Activated naive CD4-positive, alpha-beta T cell treated with anti-CD3 and anti-CD28 coated beads, Interleukin-2, amount 10 ng/mL, durations not matched to agents 7 days and 5 days (primary cell): ENCODE data around the gene EIF4H.
"Not testable (repeated sequence)": the region's sequence is repeated elsewhere in the genome, so short reads cannot be mapped to it uniquely, and the experiment has no call there.

Experiments
- CTCF ChIA-PET: fragments of 350-600 bp; sonication (Branson Sonifier 250); formaldehyde crosslinking; loops from one replicate; lab custom pipeline; 2021; ENCODE audit warnings: antibody characterized with exemption; lab: Charles Lee
- DNase-seq: peaks from one replicate; pipeline ENCODE4 v3.0.0-alpha.2; 2020
- H3K27ac Mint-ChIP-seq: one replicate; pipeline ENCODE4 v1.8.0; 2021; ENCODE audit warnings: mild to moderate bottlenecking, moderate library complexity, mixed read lengths
- H3K27me3 Mint-ChIP-seq: one replicate; pipeline ENCODE4 v1.8.0; 2021; ENCODE audit warnings: mild to moderate bottlenecking, mixed read lengths
- H3K36me3 Mint-ChIP-seq: one replicate; pipeline ENCODE4 v1.8.0; 2021; ENCODE audit warnings: mixed read lengths
- H3K4me1 Mint-ChIP-seq: one replicate; pipeline ENCODE4 v1.8.0; 2021; ENCODE audit warnings: mixed read lengths
- H3K4me3 Mint-ChIP-seq: one replicate; pipeline ENCODE4 v1.8.0; 2021; ENCODE audit warnings: mild to moderate bottlenecking, moderate library complexity, mixed read lengths
- H3K9me3 Mint-ChIP-seq: one replicate; pipeline ENCODE4 v1.8.0; 2021; ENCODE audit warnings: mixed read lengths

The EIF4H gene

GRCh38 chr7:74217455-74218342 is 43.5 kb downstream of the EIF4H start:
- Mint-ChIP-seq H3K27me3 (peaks cover 4% of the 10 kb centered on the region), H3K9me3 (no peaks in the 10 kb centered on the region), H3K4me3 (peak overlapping the region; percentile 37), H3K36me3 (peaks cover 11% of the 10 kb centered on the region), H3K27ac (peak overlapping the region; percentile 86), H3K4me1 (peaks cover 30% of the 10 kb centered on the region)
- CTCF ChIA-PET, result interaction anchor here (0.6 to 2.9 kb wide), 2 partner anchors 11 to 63 kb away, joined by 3 to 25 read pairs; no protein-coding TSS in a partner anchor
- peak; percentile 53 for DNase-seq

GRCh38 chr7:74218343-74218698 is 44.2 kb downstream of the EIF4H start:
- DNase-seq, result no peak
- CTCF ChIA-PET, result interaction anchor here (2.9 kb wide), 1 partner anchor 11 kb away, joined by 25 read pairs; no protein-coding TSS in a partner anchor
- Mint-ChIP-seq H3K36me3 (peaks cover 14% of the 10 kb centered on the region), H3K27me3 (peaks cover 4% of the 10 kb centered on the region), H3K4me3 (no peak overlapping the region), H3K9me3 (no peaks in the 10 kb centered on the region), H3K4me1 (peaks cover 30% of the 10 kb centered on the region), H3K27ac (peak overlapping the region; percentile 86)

- peaks cover 17% of the 10 kb centered on the region for H3K36me3 Mint-ChIP-seq
- H3K9me3 Mint-ChIP-seq, result no peaks in the 10 kb centered on the region
- peaks cover 4% of the 10 kb centered on the region for H3K27me3 Mint-ChIP-seq
- CTCF ChIA-PET, result interaction anchor here (3.2 kb wide), 1 partner anchor 13 kb away, joined by 9 read pairs; no protein-coding TSS in a partner anchor
- DNase-seq, result no peak
- H3K27ac Mint-ChIP-seq, result peak overlapping the region; percentile 55
- peaks cover 30% of the 10 kb centered on the region for H3K4me1 Mint-ChIP-seq
- H3K4me3 Mint-ChIP-seq, result no peak overlapping the region
Observed at GRCh38 chr7:74219416-74219815, 45.3 kb downstream of the EIF4H start.

- CTCF ChIA-PET, result interaction anchor here (3.2 kb wide), 1 partner anchor 14 kb away, joined by 9 read pairs; no protein-coding TSS in a partner anchor
- no peak for DNase-seq
- Mint-ChIP-seq H3K4me3 (no peak overlapping the region), H3K9me3 (no peaks in the 10 kb centered on the region), H3K36me3 (peaks cover 19% of the 10 kb centered on the region), H3K4me1 (peaks cover 30% of the 10 kb centered on the region), H3K27ac (peak overlapping the region; percentile 33), H3K27me3 (peaks cover 4% of the 10 kb centered on the region)
Observed at GRCh38 chr7:74220229-74220628, 46.1 kb downstream of the EIF4H start.

GRCh38 chr7:74221713-74222112 is 47.6 kb downstream of the EIF4H start:
- H3K27ac Mint-ChIP-seq, result no peak overlapping the region
- CTCF ChIA-PET, result interaction anchor here (3.2 kb wide), 1 partner anchor 16 kb away, joined by 9 read pairs; no protein-coding TSS in a partner anchor
- peaks cover 22% of the 10 kb centered on the region for H3K4me1 Mint-ChIP-seq
- H3K27me3 Mint-ChIP-seq, result no peaks in the 10 kb centered on the region
- H3K36me3 Mint-ChIP-seq, result peaks cover 26% of the 10 kb centered on the region
- DNase-seq, result no peak
- H3K9me3 Mint-ChIP-seq, result no peaks in the 10 kb centered on the region
- no peak overlapping the region for H3K4me3 Mint-ChIP-seq

- H3K9me3 Mint-ChIP-seq, result no peaks in the 10 kb centered on the region
- H3K27ac Mint-ChIP-seq, result no peak overlapping the region
- peaks cover 23% of the 10 kb centered on the region for H3K36me3 Mint-ChIP-seq
- CTCF ChIA-PET, result no interaction called here
- no peaks in the 10 kb centered on the region for H3K27me3 Mint-ChIP-seq
- peaks cover 11% of the 10 kb centered on the region for H3K4me1 Mint-ChIP-seq
- no peak overlapping the region for H3K4me3 Mint-ChIP-seq
- no peak for DNase-seq
Observed at GRCh38 chr7:74222851-74223710, 48.9 kb downstream of the EIF4H start.

- CTCF ChIA-PET, result interaction anchor here (0.6 kb wide), 1 partner anchor 120 kb away, joined by 4 read pairs; no protein-coding TSS in a partner anchor
- peaks cover 20% of the 10 kb centered on the region for H3K36me3 Mint-ChIP-seq
- H3K4me1 Mint-ChIP-seq, result peaks cover 7% of the 10 kb centered on the region
- no peaks in the 10 kb centered on the region for H3K27me3 Mint-ChIP-seq
- no peak overlapping the region for H3K27ac Mint-ChIP-seq
- DNase-seq, result no peak
- no peaks in the 10 kb centered on the region for H3K9me3 Mint-ChIP-seq
- H3K4me3 Mint-ChIP-seq, result no peak overlapping the region
Observed at GRCh38 chr7:74223711-74224510, 49.8 kb downstream of the EIF4H start.

GRCh38 chr7:74224511-74224832 is 50.3 kb downstream of the EIF4H start:
- Mint-ChIP-seq H3K36me3 (peaks cover 25% of the 10 kb centered on the region), H3K4me3 (no peak overlapping the region), H3K4me1 (peaks cover 7% of the 10 kb centered on the region), H3K9me3 (no peaks in the 10 kb centered on the region), H3K27ac (no peak overlapping the region), H3K27me3 (no peaks in the 10 kb centered on the region)
- DNase-seq, result no peak
- CTCF ChIA-PET, result no interaction called here

GRCh38 chr7:74224907-74225306 is 50.8 kb downstream of the EIF4H start:
- H3K9me3 Mint-ChIP-seq, H3K27ac Mint-ChIP-seq, H3K4me1 Mint-ChIP-seq, DNase-seq, CTCF ChIA-PET, H3K4me3 Mint-ChIP-seq, H3K27me3 Mint-ChIP-seq: not testable (repeated sequence)
- peaks cover 26% of the 10 kb centered on the region for H3K36me3 Mint-ChIP-seq

GRCh38 chr7:74225400-74225799 is 51.2 kb downstream of the EIF4H start:
- Mint-ChIP-seq H3K27ac (no peak overlapping the region), H3K27me3 (no peaks in the 10 kb centered on the region), H3K9me3 (no peaks in the 10 kb centered on the region), H3K4me1 (peaks cover 7% of the 10 kb centered on the region), H3K4me3 (no peak overlapping the region), H3K36me3 (peaks cover 26% of the 10 kb centered on the region)
- CTCF ChIA-PET, result no interaction called here
- DNase-seq, result no peak

- CTCF ChIA-PET, result interaction anchor here (0.8 kb wide), 1 partner anchor 20 kb away, joined by 4 read pairs; no protein-coding TSS in a partner anchor
- no peaks in the 10 kb centered on the region for H3K27me3 Mint-ChIP-seq
- peaks cover 33% of the 10 kb centered on the region for H3K36me3 Mint-ChIP-seq
- no peak overlapping the region for H3K4me3 Mint-ChIP-seq
- DNase-seq, result no peak
- H3K4me1 Mint-ChIP-seq, result peaks cover 14% of the 10 kb centered on the region
- no peaks in the 10 kb centered on the region for H3K9me3 Mint-ChIP-seq
- H3K27ac Mint-ChIP-seq, result peak overlapping the region; percentile 71
Observed at GRCh38 chr7:74226633-74227032, 52.5 kb downstream of the EIF4H start.

GRCh38 chr7:74228951-74229900 is 55.1 kb downstream of the EIF4H start:
- no peak overlapping the region for H3K4me3 Mint-ChIP-seq
- peaks cover 33% of the 10 kb centered on the region for H3K36me3 Mint-ChIP-seq
- H3K9me3 Mint-ChIP-seq, result no peaks in the 10 kb centered on the region
- H3K27me3 Mint-ChIP-seq, result no peaks in the 10 kb centered on the region
- no peak for DNase-seq
- H3K27ac Mint-ChIP-seq, result no peak overlapping the region
- CTCF ChIA-PET, result interaction anchor here (0.7 to 2.0 kb wide), 4 partner anchors 22 to 171 kb away, joined by 3 to 6 read pairs (median 3); no protein-coding TSS in a partner anchor
- peaks cover 14% of the 10 kb centered on the region for H3K4me1 Mint-ChIP-seq
